Mesothelial cell of epicardium (in vitro differentiated cells): Measurements from ENCODE around the gene ERCC6L. TPM values are rescaled to one million over a fixed set of nuclear protein-coding genes. Genes with fewer than 3 reads are reported as not detected.

Experiments used
- DNase-seq, 2 experiments: peaks; one replicate each; pipeline ENCODE4 v3.0.0; 2021; ENCODE audit warnings: low spot score in 2 of 2; ENCODE audit not compliant: unreplicated experiment in 2 of 2
- H3K27ac Mint-ChIP-seq: 2 replicates; pipeline ENCODE4 v1.8.0; 2021; ENCODE audit warnings: mixed read lengths
- H3K27me3 Mint-ChIP-seq: 2 replicates; pipeline ENCODE4 v1.8.0; 2021; ENCODE audit warnings: low read depth, mixed read lengths
- H3K36me3 Mint-ChIP-seq: 2 replicates; pipeline ENCODE4 v1.8.0; 2021; ENCODE audit warnings: mixed read lengths
- H3K4me1 Mint-ChIP-seq: 2 replicates; pipeline ENCODE4 v1.8.0; 2021; ENCODE audit warnings: mixed read lengths
- H3K4me3 Mint-ChIP-seq: 2 replicates; pipeline ENCODE4 v1.8.0; 2021; ENCODE audit warnings: mild to moderate bottlenecking, moderate library complexity, mixed read lengths
- H3K9me3 Mint-ChIP-seq: 2 replicates; pipeline ENCODE4 v1.8.0; 2021; ENCODE audit warnings: mixed read lengths
- CTCF ChIP-seq: fragments of 200-600 bp; sonication (generic); IDR thresholded peaks from one replicate; pipeline ENCODE4 v1.5.0; 2021; ENCODE audit warnings: antibody characterized with exemption; ENCODE audit not compliant: unreplicated experiment
- total RNA-seq: library from RNA; stranded (reverse); gene quantifications from 3 replicates; pipeline ENCODE4 v1.2.1, GENCODE V29; 2021

ERCC6L gene
- total RNA-seq, 1 donor from 2014 or later: 3.0 TPM

DNA sequence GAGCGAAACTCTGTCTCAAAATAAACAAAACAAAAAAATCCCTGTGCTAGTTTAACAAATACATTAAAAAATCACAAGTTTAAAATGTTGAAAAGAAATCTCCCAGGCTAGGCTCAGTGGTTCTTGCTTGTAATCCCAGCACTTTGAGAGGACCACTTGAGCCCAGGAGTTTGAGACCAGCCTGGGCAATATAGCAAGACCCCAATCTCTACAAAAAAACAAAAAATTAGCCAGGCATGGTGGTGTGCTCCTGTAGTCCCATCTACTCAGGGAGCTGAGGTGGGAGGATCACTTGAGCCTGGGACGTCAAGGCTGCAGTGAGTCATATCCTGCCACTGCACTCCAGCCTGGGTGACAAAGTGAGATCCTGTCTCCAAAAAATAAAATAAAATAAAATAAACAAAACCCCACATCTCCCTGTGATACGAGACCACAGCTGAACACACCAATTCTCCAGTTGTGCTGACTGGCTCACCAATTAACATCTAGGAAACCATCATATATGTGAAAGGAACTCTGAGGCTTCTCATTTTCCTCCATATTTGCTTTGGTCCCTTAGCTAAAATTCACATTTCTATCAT lies 30.9 kb upstream of the ERCC6L start:
- H3K27me3 Mint-ChIP-seq: no peaks in the 10 kb centered on the region
- H3K9me3 Mint-ChIP-seq: no peaks in the 10 kb centered on the region
- peaks cover 28% of the 10 kb centered on the region for H3K4me1 Mint-ChIP-seq
- no peak for DNase-seq
- H3K27ac Mint-ChIP-seq: peak overlapping the region; percentile 80
- no peak overlapping the region for H3K4me3 Mint-ChIP-seq
- peaks cover 42% of the 10 kb centered on the region for H3K36me3 Mint-ChIP-seq
- no peak for TF ChIP-seq CTCF

- Mint-ChIP-seq H3K4me1 (peaks cover 19% of the 10 kb centered on the region), H3K9me3 (no peaks in the 10 kb centered on the region), H3K4me3 (no peak overlapping the region), H3K27ac (peak overlapping the region; percentile 47), H3K36me3 (peaks cover 33% of the 10 kb centered on the region), H3K27me3 (no peaks in the 10 kb centered on the region)
- DNase-seq: no peak
- no peak for TF ChIP-seq CTCF
Measured at GRCh38 chrX:72268597-72269365, 30.0 kb upstream of the ERCC6L start.

- H3K4me3 Mint-ChIP-seq: no peak overlapping the region
- no peaks in the 10 kb centered on the region for H3K9me3 Mint-ChIP-seq
- no peaks in the 10 kb centered on the region for H3K4me1 Mint-ChIP-seq
- no peak for DNase-seq
- H3K27me3 Mint-ChIP-seq: no peaks in the 10 kb centered on the region
- H3K36me3 Mint-ChIP-seq: peaks cover 13% of the 10 kb centered on the region
- TF ChIP-seq CTCF: no peak
- no peak overlapping the region for H3K27ac Mint-ChIP-seq
Measured at GRCh38 chrX:72265263-72265662, 26.4 kb upstream of the ERCC6L start.

- Mint-ChIP-seq H3K36me3 (peaks cover 2% of the 10 kb centered on the region), H3K27me3 (no peaks in the 10 kb centered on the region), H3K4me1 (no peaks in the 10 kb centered on the region), H3K27ac (no peak overlapping the region), H3K4me3 (no peak overlapping the region), H3K9me3 (peaks cover 3% of the 10 kb centered on the region)
- no peak for TF ChIP-seq CTCF
- DNase-seq: no peak
Measured at GRCh38 chrX:72262077-72262476, 23.2 kb upstream of the ERCC6L start.

DNA sequence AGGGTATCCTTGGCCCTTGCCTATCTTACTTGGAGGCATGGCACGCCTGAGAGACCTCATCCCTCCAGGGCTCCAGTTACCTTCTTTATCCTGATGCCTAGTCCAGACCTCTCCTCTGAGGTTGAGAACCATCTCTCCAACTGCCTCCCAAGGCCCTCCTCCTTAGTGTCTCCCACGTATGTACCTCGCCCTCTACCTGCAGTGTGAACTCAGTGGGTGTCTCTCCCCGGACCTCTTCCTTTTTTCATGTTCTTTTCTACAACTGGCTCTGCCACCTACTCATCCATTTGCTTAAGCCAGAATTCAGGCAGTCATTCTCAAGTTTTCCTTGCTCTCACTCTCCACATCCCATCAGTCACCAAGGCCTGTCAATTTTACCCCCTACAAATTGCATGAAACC lies 21.6 kb upstream of the ERCC6L start:
- Mint-ChIP-seq H3K36me3 (peaks cover 2% of the 10 kb centered on the region), H3K4me1 (peaks cover 3% of the 10 kb centered on the region), H3K4me3 (no peak overlapping the region), H3K27me3 (peaks cover 4% of the 10 kb centered on the region), H3K9me3 (peaks cover 3% of the 10 kb centered on the region), H3K27ac (no peak overlapping the region)
- no peak for TF ChIP-seq CTCF
- DNase-seq: no peak
